ENCODE results near the gene RBM19.

The RBM19 gene

GRCh38 chr12:113899561-113900471 is 66.3 kb downstream of the RBM19 start:
- Histone ChIP-seq H3K36me3 (ENCODE audit: control insufficient read depth in 2 of 2, insufficient read depth in 2 of 2, low read length in 2 of 2) (peaks cover 11 to 13% of the 10 kb centered on the region in 2 donors), H3K27ac (ENCODE audit: low read length) (no peak overlapping the region), H3K4me3 (ENCODE audit: low read length in 2 of 2) (no peak overlapping the region), H3K9me3 (ENCODE audit: control insufficient read depth in 2 of 2, low read length in 2 of 2) (no peaks in the 10 kb centered on the region), H3K9ac (ENCODE audit: low read length in 2 of 2) (no peak overlapping the region), H3K27me3 (ENCODE audit: control insufficient read depth in 1 of 2, insufficient read depth in 2 of 2, low read length in 2 of 2) (no peaks in the 10 kb centered on the region), H3K4me1 (ENCODE audit: control insufficient read depth, insufficient read depth, low read length) (no peaks in the 10 kb centered on the region)

GRCh38 chr12:113899042-113899560 is 67.0 kb downstream of the RBM19 start:
- Histone ChIP-seq H3K9me3 (ENCODE audit: control insufficient read depth in 2 of 2, low read length in 2 of 2) (no peaks in the 10 kb centered on the region), H3K27ac (ENCODE audit: low read length) (no peak overlapping the region), H3K36me3 (ENCODE audit: control insufficient read depth in 2 of 2, insufficient read depth in 2 of 2, low read length in 2 of 2) (peaks cover 7 to 8% of the 10 kb centered on the region in 2 donors), H3K4me3 (ENCODE audit: low read length in 2 of 2) (no peak overlapping the region), H3K4me1 (ENCODE audit: control insufficient read depth, insufficient read depth, low read length) (no peaks in the 10 kb centered on the region), H3K9ac (ENCODE audit: low read length in 2 of 2) (no peak overlapping the region), H3K27me3 (ENCODE audit: control insufficient read depth in 1 of 2, insufficient read depth in 2 of 2, low read length in 2 of 2) (no peaks in the 10 kb centered on the region)

- Histone ChIP-seq H3K4me3 (ENCODE audit: low read length in 2 of 2) (no peak overlapping the region), H3K9me3 (ENCODE audit: control insufficient read depth in 2 of 2, low read length in 2 of 2) (no peaks in the 10 kb centered on the region), H3K27me3 (ENCODE audit: control insufficient read depth in 1 of 2, insufficient read depth in 2 of 2, low read length in 2 of 2) (no peaks in the 10 kb centered on the region), H3K4me1 (ENCODE audit: control insufficient read depth, insufficient read depth, low read length) (no peaks in the 10 kb centered on the region), H3K27ac (ENCODE audit: low read length) (no peak overlapping the region), H3K9ac (ENCODE audit: low read length in 2 of 2) (no peak overlapping the region), H3K36me3 (ENCODE audit: control insufficient read depth in 2 of 2, insufficient read depth in 2 of 2, low read length in 2 of 2) (peaks cover 6 to 7% of the 10 kb centered on the region in 2 donors)
These were observed 67.7 kb downstream of the RBM19 start for GRCh38 chr12:113898466-113898865.

GRCh38 chr12:113897406-113897805 is 68.7 kb downstream of the RBM19 start:
- no peaks in the 10 kb centered on the region for H3K4me1 ChIP-seq (ENCODE audit: control insufficient read depth, insufficient read depth, low read length)
- peaks cover 0 to 4% of the 10 kb centered on the region in 2 donors for H3K36me3 ChIP-seq (ENCODE audit: control insufficient read depth in 2 of 2, insufficient read depth in 2 of 2, low read length in 2 of 2)
- no peak overlapping the region for H3K27ac ChIP-seq (ENCODE audit: low read length)
- no peaks in the 10 kb centered on the region for H3K9me3 ChIP-seq (ENCODE audit: control insufficient read depth in 2 of 2, low read length in 2 of 2)
- H3K9ac ChIP-seq (ENCODE audit: low read length in 2 of 2): no peak overlapping the region
- no peaks in the 10 kb centered on the region for H3K27me3 ChIP-seq (ENCODE audit: control insufficient read depth in 1 of 2, insufficient read depth in 2 of 2, low read length in 2 of 2)
- no peak overlapping the region for H3K4me3 ChIP-seq (ENCODE audit: low read length in 2 of 2)

- Histone ChIP-seq H3K9me3 (ENCODE audit: control insufficient read depth in 2 of 2, low read length in 2 of 2) (no peaks in the 10 kb centered on the region), H3K27me3 (ENCODE audit: control insufficient read depth in 1 of 2, insufficient read depth in 2 of 2, low read length in 2 of 2) (no peaks in the 10 kb centered on the region), H3K9ac (ENCODE audit: low read length in 2 of 2) (no peak overlapping the region), H3K36me3 (ENCODE audit: control insufficient read depth in 2 of 2, insufficient read depth in 2 of 2, low read length in 2 of 2) (peaks cover 0 to 5% of the 10 kb centered on the region in 2 donors), H3K4me3 (ENCODE audit: low read length in 2 of 2) (no peak overlapping the region), H3K27ac (ENCODE audit: low read length) (no peak overlapping the region), H3K4me1 (ENCODE audit: control insufficient read depth, insufficient read depth, low read length) (no peaks in the 10 kb centered on the region)
These were observed 69.3 kb downstream of the RBM19 start for GRCh38 chr12:113896841-113897240.

- Histone ChIP-seq H3K36me3 (ENCODE audit: control insufficient read depth in 2 of 2, insufficient read depth in 2 of 2, low read length in 2 of 2) (peaks cover 0 to 6% of the 10 kb centered on the region in 2 donors), H3K4me3 (ENCODE audit: low read length in 2 of 2) (no peak overlapping the region), H3K9me3 (ENCODE audit: control insufficient read depth in 2 of 2, low read length in 2 of 2) (no peaks in the 10 kb centered on the region), H3K9ac (ENCODE audit: low read length in 2 of 2) (no peak overlapping the region), H3K4me1 (ENCODE audit: control insufficient read depth, insufficient read depth, low read length) (no peaks in the 10 kb centered on the region), H3K27ac (ENCODE audit: low read length) (no peak overlapping the region), H3K27me3 (ENCODE audit: control insufficient read depth in 1 of 2, insufficient read depth in 2 of 2, low read length in 2 of 2) (no peaks in the 10 kb centered on the region)
These were observed 69.9 kb downstream of the RBM19 start for GRCh38 chr12:113896194-113896593.

- H3K4me3 ChIP-seq (ENCODE audit: low read length in 2 of 2): no peak overlapping the region
- no peaks in the 10 kb centered on the region for H3K27me3 ChIP-seq (ENCODE audit: control insufficient read depth in 1 of 2, insufficient read depth in 2 of 2, low read length in 2 of 2)
- no peaks in the 10 kb centered on the region for H3K9me3 ChIP-seq (ENCODE audit: control insufficient read depth in 2 of 2, low read length in 2 of 2)
- H3K36me3 ChIP-seq (ENCODE audit: control insufficient read depth in 2 of 2, insufficient read depth in 2 of 2, low read length in 2 of 2): peaks cover 0 to 7% of the 10 kb centered on the region in 2 donors
- no peak overlapping the region for H3K27ac ChIP-seq (ENCODE audit: low read length)
- H3K9ac ChIP-seq (ENCODE audit: low read length in 2 of 2): no peak overlapping the region
- no peaks in the 10 kb centered on the region for H3K4me1 ChIP-seq (ENCODE audit: control insufficient read depth, insufficient read depth, low read length)
These were observed 70.9 kb downstream of the RBM19 start for GRCh38 chr12:113895176-113895575.

GRCh38 chr12:113894697-113895096 is 71.4 kb downstream of the RBM19 start:
- no peak overlapping the region for H3K4me3 ChIP-seq (ENCODE audit: low read length in 2 of 2)
- no peaks in the 10 kb centered on the region for H3K9me3 ChIP-seq (ENCODE audit: control insufficient read depth in 2 of 2, low read length in 2 of 2)
- H3K4me1 ChIP-seq (ENCODE audit: control insufficient read depth, insufficient read depth, low read length): no peaks in the 10 kb centered on the region
- H3K9ac ChIP-seq (ENCODE audit: low read length in 2 of 2): no peak overlapping the region
- H3K27ac ChIP-seq (ENCODE audit: low read length): no peak overlapping the region
- peaks cover 0 to 7% of the 10 kb centered on the region in 2 donors for H3K36me3 ChIP-seq (ENCODE audit: control insufficient read depth in 2 of 2, insufficient read depth in 2 of 2, low read length in 2 of 2)
- no peaks in the 10 kb centered on the region for H3K27me3 ChIP-seq (ENCODE audit: control insufficient read depth in 1 of 2, insufficient read depth in 2 of 2, low read length in 2 of 2)

- peaks cover 0 to 11% of the 10 kb centered on the region in 2 donors for H3K36me3 ChIP-seq (ENCODE audit: control insufficient read depth in 2 of 2, insufficient read depth in 2 of 2, low read length in 2 of 2)
- H3K27ac ChIP-seq (ENCODE audit: low read length): no peak overlapping the region
- H3K4me3 ChIP-seq (ENCODE audit: low read length in 2 of 2): no peak overlapping the region
These were observed 72.9 kb downstream of the RBM19 start for GRCh38 chr12:113893221-113893620.

GRCh38 chr12:113892556-113892955 is 73.6 kb downstream of the RBM19 start:
- Histone ChIP-seq H3K27me3 (ENCODE audit: control insufficient read depth in 1 of 2, insufficient read depth in 2 of 2, low read length in 2 of 2) (no peaks in the 10 kb centered on the region), H3K4me3 (ENCODE audit: low read length in 2 of 2) (no peak overlapping the region), H3K27ac (ENCODE audit: low read length) (no peak overlapping the region), H3K36me3 (ENCODE audit: control insufficient read depth in 2 of 2, insufficient read depth in 2 of 2, low read length in 2 of 2) (peaks cover 0 to 11% of the 10 kb centered on the region in 2 donors), H3K9ac (ENCODE audit: low read length in 2 of 2) (no peak overlapping the region), H3K9me3 (ENCODE audit: control insufficient read depth in 2 of 2, low read length in 2 of 2) (no peaks in the 10 kb centered on the region), H3K4me1 (ENCODE audit: control insufficient read depth, insufficient read depth, low read length) (no peaks in the 10 kb centered on the region)

More at GRCh38 chr12:113893221-113893620, 72.9 kb downstream of the RBM19 start:
- Histone ChIP-seq H3K4me1 (ENCODE audit: control insufficient read depth, insufficient read depth, low read length) (no peaks in the 10 kb centered on the region), H3K9me3 (ENCODE audit: control insufficient read depth in 2 of 2, low read length in 2 of 2) (no peaks in the 10 kb centered on the region), H3K9ac (ENCODE audit: low read length in 2 of 2) (no peak overlapping the region), H3K27me3 (ENCODE audit: control insufficient read depth in 1 of 2, insufficient read depth in 2 of 2, low read length in 2 of 2) (no peaks in the 10 kb centered on the region)
